ENCODE results near the gene TNFSF13. TPM values are rescaled to one million over a fixed set of nuclear protein-coding genes. Genes with fewer than 3 reads are reported as not detected.
"Not testable (repeated sequence)": the region's sequence is repeated elsewhere in the genome, so short reads cannot be mapped to it uniquely, and the experiment has no call there.

Gene TNFSF13
- total RNA-seq, 8 experiments from 2014 or later, result 1.2 to 8.1 (median 2.0) TPM

DNA sequence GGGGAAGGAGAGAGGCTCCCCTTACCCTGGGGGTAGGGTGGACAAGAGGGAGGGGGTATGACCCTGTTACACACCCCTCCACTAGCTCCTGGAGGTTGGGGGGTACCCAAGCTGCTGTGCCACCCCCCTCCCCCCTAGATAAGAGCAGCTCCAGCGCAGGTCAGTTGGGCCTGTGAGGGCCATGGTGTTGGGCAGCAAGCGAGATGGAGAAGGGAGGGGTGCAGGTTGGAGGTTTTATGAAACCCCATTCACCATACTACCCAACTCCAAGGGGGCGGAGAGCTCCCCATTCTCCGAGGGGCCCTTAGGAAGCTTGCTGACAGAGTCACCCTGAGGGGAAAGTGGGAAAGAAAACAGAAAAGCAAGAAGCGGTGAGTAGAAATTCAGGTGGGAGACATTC is 33.0 kb downstream of the TNFSF13 start:
- Histone ChIP-seq H3K4me3 (no peak overlapping the region), H3K4me1 (replicated peaks in 1 of 2) (peaks cover 4 to 6% of the 10 kb centered on the region in 2 donors), H3K27ac (no peak overlapping the region)
- WGBS, 10 experiments, result 100% methylated on average over 1 to 3 of the region's 5 CpGs; no CpG with 5 or more reads in 6 of the 10 experiments
- in situ Hi-C loops (cut with MboI; ENCODE audit: low pct_unique_long_range_greater_than_20kb in 2 of 9, low sequenced_read_pairs in 9 of 9, unreplicated experiment in 9 of 9), result no loop called here
- no peak for ATAC-seq (replicated peaks in 6 of 8)

DNA sequence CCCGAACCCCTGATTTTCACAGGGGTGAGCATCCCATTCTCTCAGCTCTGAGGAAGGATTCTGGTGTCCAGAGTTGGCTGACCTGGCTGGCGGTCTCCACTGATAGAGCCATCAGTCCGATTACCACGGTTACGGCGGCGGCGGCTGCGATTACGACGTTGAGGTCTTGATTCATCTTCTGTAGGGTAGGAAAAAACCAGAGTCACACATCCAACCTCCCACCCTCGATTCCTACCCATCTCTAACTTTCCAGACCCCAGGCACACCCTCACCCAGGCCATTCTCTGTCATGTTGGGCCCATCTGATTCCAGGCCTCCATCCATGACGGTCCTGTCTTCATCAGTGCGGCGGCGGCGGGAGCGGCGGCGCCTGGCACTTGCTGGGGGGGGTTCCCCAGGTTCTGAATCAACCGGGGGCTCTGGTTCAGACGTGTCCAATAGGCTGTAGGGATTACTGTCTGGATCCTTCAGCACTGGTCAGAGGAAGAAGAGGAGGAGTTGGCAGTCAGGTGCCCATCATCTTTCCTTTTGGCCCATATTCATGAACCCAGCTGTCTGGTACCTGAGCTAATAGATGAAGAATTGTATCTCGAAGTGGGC is 34.0 kb downstream of the TNFSF13 start:
- no peak for ATAC-seq (replicated peaks in 6 of 8)
- WGBS, 10 experiments, result 82 to 100% (median 95%) methylated on average over 2 to 21 of the region's 23 CpGs; no CpG with 5 or more reads in 5 of the 10 experiments

DNA sequence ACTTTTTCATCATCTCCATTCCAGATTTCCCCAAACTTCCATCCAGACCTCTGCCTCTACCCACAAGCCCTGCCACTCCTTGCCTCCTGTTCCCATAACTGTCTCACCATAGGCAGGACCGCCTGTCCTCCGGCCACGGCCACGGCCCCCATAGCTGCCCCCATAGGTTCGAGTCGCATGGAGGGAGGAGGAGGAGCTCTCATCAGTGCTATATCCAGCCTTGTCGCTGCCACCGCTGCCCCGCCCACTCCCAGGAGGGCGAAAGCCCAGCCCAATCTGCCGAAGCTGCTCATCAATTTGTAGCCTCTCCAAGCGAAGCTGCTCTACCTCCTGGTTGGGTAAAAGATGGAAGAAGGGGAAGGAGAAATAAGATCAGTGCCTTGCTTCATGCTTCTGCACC is 34.7 kb downstream of the TNFSF13 start:
- WGBS, 10 experiments, result 60 to 100% (median 84%) methylated on average over 1 to 11 of the region's 12 CpGs; no CpG with 5 or more reads in 3 of the 10 experiments

More for the DNA sequence above, 34.0 kb downstream of the TNFSF13 start:
- Histone ChIP-seq H3K27ac (no peak overlapping the region), H3K4me1 (replicated peaks in 1 of 2) (peaks cover 4 to 6% of the 10 kb centered on the region in 2 donors), H3K4me3 (no peak overlapping the region)
- in situ Hi-C loops (cut with MboI; ENCODE audit: low pct_unique_long_range_greater_than_20kb in 2 of 9, low sequenced_read_pairs in 9 of 9, unreplicated experiment in 9 of 9), result no loop called here

GRCh38 chr17:7597561-7597960 is 39.0 kb downstream of the TNFSF13 start:
- ATAC-seq (replicated peaks in 6 of 8); in situ Hi-C loops (cut with MboI; ENCODE audit: low pct_unique_long_range_greater_than_20kb in 2 of 9, low sequenced_read_pairs in 9 of 9, unreplicated experiment in 9 of 9); H3K27ac ChIP-seq; H3K4me3 ChIP-seq; H3K4me1 ChIP-seq (replicated peaks in 1 of 2): not testable (repeated sequence)
- 100% methylated on average over 1 of the region's 5 CpGs; no CpG with 5 or more reads in 8 of the 10 experiments for WGBS, 10 experiments

More for the DNA sequence above, 34.7 kb downstream of the TNFSF13 start:
- in situ Hi-C loops (cut with MboI; ENCODE audit: low pct_unique_long_range_greater_than_20kb in 2 of 9, low sequenced_read_pairs in 9 of 9, unreplicated experiment in 9 of 9), result no loop called here
- H3K27ac ChIP-seq, result no peak overlapping the region
- ATAC-seq (replicated peaks in 6 of 8), result no peak
- H3K4me1 ChIP-seq (replicated peaks in 1 of 2), result peaks cover 4 to 6% of the 10 kb centered on the region in 2 donors
- H3K4me3 ChIP-seq, result no peak overlapping the region

- no peak for ATAC-seq (replicated peaks in 6 of 8)
- in situ Hi-C loops (cut with MboI; ENCODE audit: low pct_unique_long_range_greater_than_20kb in 2 of 9, low sequenced_read_pairs in 9 of 9, unreplicated experiment in 9 of 9), result no loop called here
- WGBS, 10 experiments, result 87 to 100% (median 93%) methylated on average over 1 to 4 of the region's 4 CpGs; no CpG with 5 or more reads in 1 of the 10 experiments
Observed at GRCh38 chr17:7606280-7606679, 47.7 kb downstream of the TNFSF13 start.

GRCh38 chr17:7610641-7611040 is 52.1 kb downstream of the TNFSF13 start:
- no peak overlapping the region for H3K4me3 ChIP-seq
- peaks cover 15 to 22% of the 10 kb centered on the region in 2 donors for H3K4me1 ChIP-seq (replicated peaks in 1 of 2)
- H3K27ac ChIP-seq, result no peak overlapping the region
- ATAC-seq (replicated peaks in 6 of 8), result no peak
- in situ Hi-C loops (cut with MboI; ENCODE audit: low pct_unique_long_range_greater_than_20kb in 2 of 9, low sequenced_read_pairs in 9 of 9, unreplicated experiment in 9 of 9), result no loop called here
- WGBS, 10 experiments, result 90 to 100% (median 100%) methylated on average over 1 to 2 of the region's 2 CpGs; no CpG with 5 or more reads in 4 of the 10 experiments

More at GRCh38 chr17:7606280-7606679, 47.7 kb downstream of the TNFSF13 start:
- no peaks in the 10 kb centered on the region for H3K4me1 ChIP-seq (replicated peaks in 1 of 2)
- no peak overlapping the region for H3K27ac ChIP-seq
- no peak overlapping the region for H3K4me3 ChIP-seq

Other genes starting within 250 kb of the TNFSF13 start
- 10 to 100 TPM; 35.1 to 61.1 (median 52.0) TPM for gene GPS2, start 243.4 kb upstream of the TNFSF13 start, total RNA-seq
- gene NEURL4, start 229.4 kb upstream of the TNFSF13 start, total RNA-seq, result 10 to 100 TPM; 11.4 to 44.6 (median 27.1) TPM
- 10 to 100 TPM in 6 of 8 experiments, 1 to 10 TPM in 2; 4.9 to 36.4 (median 11.4) TPM for gene ACAP1, start 222.2 kb upstream of the TNFSF13 start, total RNA-seq
- 10 to 100 TPM in 1 of 8 experiments, 1 to 10 TPM in 7; 4.0 to 14.5 (median 6.1) TPM for gene KCTD11, start 206.6 kb upstream of the TNFSF13 start, total RNA-seq
- under 1 TPM in 6 of 8 experiments, not detected in 2; 0.11 to 0.57 (median 0.32) TPM for gene TMEM95, start 203.6 kb upstream of the TNFSF13 start, total RNA-seq
- 1 to 10 TPM; 1.3 to 8.6 (median 2.4) TPM for gene TNK1, start 177.7 kb upstream of the TNFSF13 start, total RNA-seq
- gene PLSCR3, start 164.2 kb upstream of the TNFSF13 start, total RNA-seq, result 10 to 100 TPM in 4 of 8 experiments, 1 to 10 TPM in 4; 3.8 to 24.8 (median 12.4) TPM
- 100 to 1,000 TPM in 7 of 8 experiments, 10 to 100 TPM in 1; 50.7 to 141 (median 111) TPM for gene TMEM256, start 154.7 kb upstream of the TNFSF13 start, total RNA-seq
- 10 to 100 TPM in 7 of 8 experiments, 1 to 10 TPM in 1; 3.7 to 27.8 (median 18.1) TPM for gene NLGN2, start 150.9 kb upstream of the TNFSF13 start, total RNA-seq
- under 1 TPM in 1 of 8 experiments, not detected in 7; 1.00 TPM for gene SPEM1, start 138.4 kb upstream of the TNFSF13 start, total RNA-seq
- under 1 TPM in 3 of 8 experiments, not detected in 5; 0.24 to 0.43 (median 0.40) TPM for gene SPEM2, start 133.1 kb upstream of the TNFSF13 start, total RNA-seq
- gene SPEM3, start 129.9 kb upstream of the TNFSF13 start, total RNA-seq, result 1 to 10 TPM in 1 of 8 experiments, under 1 TPM in 5, not detected in 2; 0.13 to 1.0 (median 0.32) TPM
- 1 to 10 TPM in 6 of 8 experiments, under 1 TPM in 2; 0.33 to 5.4 (median 1.7) TPM for gene TMEM102, start 123.3 kb upstream of the TNFSF13 start, total RNA-seq
- 10 to 100 TPM in 4 of 8 experiments, 1 to 10 TPM in 2, under 1 TPM in 2; 0.61 to 17.4 (median 7.1) TPM for gene FGF11, start 119.2 kb upstream of the TNFSF13 start, total RNA-seq
- gene CHRNB1, start 113.7 kb upstream of the TNFSF13 start, total RNA-seq, result 10 to 100 TPM in 1 of 8 experiments, 1 to 10 TPM in 7; 2.2 to 13.0 (median 8.0) TPM
- gene ZBTB4, start 79.1 kb upstream of the TNFSF13 start, total RNA-seq, result 10 to 100 TPM in 7 of 8 experiments, 1 to 10 TPM in 1; 9.8 to 36.2 (median 13.4) TPM
- 1 to 10 TPM in 4 of 8 experiments, under 1 TPM in 4; 0.49 to 1.9 (median 0.86) TPM for gene SLC35G6, start 77.3 kb upstream of the TNFSF13 start, total RNA-seq
- 100 to 1,000 TPM in 2 of 8 experiments, 10 to 100 TPM in 6; 26.0 to 137 (median 43.8) TPM for gene POLR2A, start 74.4 kb upstream of the TNFSF13 start, total RNA-seq
- 1 to 10 TPM in 3 of 8 experiments, under 1 TPM in 4, not detected in 1; 0.22 to 2.9 (median 0.93) TPM for gene TNFSF12, start 9.7 kb upstream of the TNFSF13 start, total RNA-seq
- 10 to 100 TPM; 37.9 to 75.0 (median 50.2) TPM for gene SENP3, start 3.2 kb downstream of the TNFSF13 start, total RNA-seq
- 10 to 100 TPM in 1 of 8 experiments, 1 to 10 TPM in 4, under 1 TPM in 3; 0.58 to 15.7 (median 2.5) TPM for gene CD68, start 20.9 kb downstream of the TNFSF13 start, total RNA-seq
- gene MPDU1, start 25.1 kb downstream of the TNFSF13 start, total RNA-seq, result 100 to 1,000 TPM in 1 of 8 experiments, 10 to 100 TPM in 7; 36.6 to 109 (median 71.4) TPM
- 1 to 10 TPM; 1.4 to 3.9 (median 2.2) TPM for gene SOX15, start 31.3 kb downstream of the TNFSF13 start, total RNA-seq
- 10 to 100 TPM; 33.0 to 53.4 (median 46.1) TPM for gene FXR2, start 56.1 kb downstream of the TNFSF13 start, total RNA-seq
- gene SAT2, start 69.1 kb downstream of the TNFSF13 start, total RNA-seq, result 100 to 1,000 TPM in 2 of 8 experiments, 10 to 100 TPM in 6; 66.9 to 115 (median 84.4) TPM
- gene SHBG, start 71.4 kb downstream of the TNFSF13 start, total RNA-seq, result 10 to 100 TPM in 1 of 8 experiments, 1 to 10 TPM in 4, under 1 TPM in 2, not detected in 1; 0.54 to 26.2 (median 1.7) TPM
- 10 to 100 TPM in 3 of 8 experiments, 1 to 10 TPM in 4, under 1 TPM in 1; 0.31 to 43.9 (median 8.4) TPM for gene ATP1B2, start 92.2 kb downstream of the TNFSF13 start, total RNA-seq
- 100 to 1,000 TPM in 2 of 8 experiments, 10 to 100 TPM in 6; 11.6 to 136 (median 25.7) TPM for gene TP53, start 128.7 kb downstream of the TNFSF13 start, total RNA-seq
- 10 to 100 TPM in 7 of 8 experiments, 1 to 10 TPM in 1; 6.9 to 20.1 (median 13.2) TPM for gene WRAP53, start 129.7 kb downstream of the TNFSF13 start, total RNA-seq
- 100 to 1,000 TPM in 1 of 8 experiments, 10 to 100 TPM in 4, 1 to 10 TPM in 3; 1.2 to 490 (median 20.6) TPM for gene EFNB3, start 146.5 kb downstream of the TNFSF13 start, total RNA-seq
- 1 to 10 TPM in 2 of 8 experiments, under 1 TPM in 6; 0.25 to 4.4 (median 0.65) TPM for gene DNAH2, start 159.0 kb downstream of the TNFSF13 start, total RNA-seq

All from motor neuron (in vitro differentiated cells).